A673 (cell line): ENCODE measurements around the gene AKAP6. TPM values are rescaled to one million over a fixed set of nuclear protein-coding genes. Genes with fewer than 3 reads are reported as not detected.

Source experiments
- BruUV-seq: library from RNA; stranded (reverse); fragments of 400-500 nt; replicated peaks from 2 replicates; lab custom pipeline; 2021; lab: Mats Ljungman, UMichigan
- CTCF ChIA-PET: fragments of 300-600 bp; sonication (Branson Sonifier 250); formaldehyde crosslinking; loops from one replicate; lab custom pipeline; 2022; ENCODE audit warnings: antibody characterized with exemption; lab: Charles Lee
- POLR2A ChIA-PET: fragments of 300-600 bp; sonication (Branson Sonifier 250); formaldehyde crosslinking; loops from one replicate; lab custom pipeline; 2022; ENCODE audit warnings: antibody characterized with exemption; ENCODE audit not compliant: low non-redundant PET; lab: Charles Lee
- DNase-seq: peaks from one replicate; pipeline ENCODE4 v3.0.0-alpha.2; 2015; ENCODE audit warnings: low spot score
- H3K27ac ChIP-seq: fragments of 200-600 bp; sonication (generic); 2 replicates; pipeline ENCODE4 v1.5.1; 2016; ENCODE audit warnings: mixed run types, low read depth, mild to moderate bottlenecking, mixed read lengths, antibody characterized with exemption, low read length; ENCODE audit not compliant: poor library complexity, severe bottlenecking
- H3K27me3 ChIP-seq: fragments of 200-600 bp; sonication (generic); replicated peaks from 2 replicates; pipeline ENCODE4 v1.6.1; 2017; ENCODE audit warnings: mixed run types, low read depth, mild to moderate bottlenecking, mixed read lengths, antibody characterized with exemption, low read length; ENCODE audit not compliant: insufficient read depth, poor library complexity
- H3K36me3 ChIP-seq: fragments of 200-600 bp; sonication (generic); 2 replicates; pipeline ENCODE4 v1.6.1; 2016; ENCODE audit warnings: mixed run types, mild to moderate bottlenecking, mixed read lengths, antibody characterized with exemption, low read length; ENCODE audit not compliant: insufficient read depth, poor library complexity, severe bottlenecking
- H3K4me1 ChIP-seq: fragments of 200-600 bp; sonication (generic); 2 replicates; pipeline ENCODE4 v1.6.1; 2017; ENCODE audit warnings: mixed run types, mild to moderate bottlenecking, mixed read lengths, antibody characterized with exemption, low read length; ENCODE audit not compliant: insufficient read depth, poor library complexity, severe bottlenecking
- H3K4me3 ChIP-seq: fragments of 200-600 bp; sonication (generic); 2 replicates; pipeline ENCODE4 v1.5.1; 2016; ENCODE audit warnings: low read depth, mixed run types, mild to moderate bottlenecking, mixed read lengths, low read length; ENCODE audit not compliant: poor library complexity, severe bottlenecking
- H3K9me3 ChIP-seq: fragments of 200-600 bp; sonication (generic); 2 replicates; pipeline ENCODE4 v1.6.1; 2016; ENCODE audit warnings: mixed run types, low read depth, mild to moderate bottlenecking, mixed read lengths, antibody characterized with exemption, low read length; ENCODE audit not compliant: poor library complexity, severe bottlenecking
- CTCF ChIP-seq: fragments of 300-800, 200-600 bp; sonication (generic); conservative IDR thresholded peaks from 2 replicates; pipeline ENCODE4 v1.5.1; 2017; ENCODE audit warnings: low read depth, mild to moderate bottlenecking, antibody characterized with exemption, low read length, moderate library complexity, mixed read lengths
- EZH2 ChIP-seq: fragments of 200-600 bp; sonication (generic); IDR thresholded peaks from 2 replicates; pipeline ENCODE4 v1.6.1; 2017; ENCODE audit warnings: borderline replicate concordance, low read depth, mild to moderate bottlenecking, mixed read lengths, antibody characterized with exemption, low read length; ENCODE audit not compliant: poor library complexity, severe bottlenecking
- intact Hi-C: fragments of 100-400 bp; cut with micrococcal nuclease; formaldehyde crosslinking; loops from one replicate; pipeline ENCODE4 v1.10.0; 2022; ENCODE audit not compliant: unreplicated experiment
- total RNA-seq: library from RNA; stranded (reverse); gene quantifications from 2 replicates; pipeline ENCODE4 v1.2.3, GENCODE V29; 2021

The AKAP6 gene
- total RNA-seq, 1 experiment from 2014 or later, result 0.73 TPM

- POLR2A ChIA-PET, result no interaction called here
These were observed 13.1 kb downstream of the AKAP6 start for GRCh38 chr14:32341947-32342846.

GRCh38 chr14:32342847-32343194 is 13.7 kb downstream of the AKAP6 start:
- TF ChIP-seq CTCF (no peak), EZH2 (no peak)
- H3K27ac ChIP-seq, result no peak overlapping the region
- H3K27me3 ChIP-seq, result no peaks in the 10 kb centered on the region
- intact Hi-C loops, result no loop called here
- H3K9me3 ChIP-seq, result no peaks in the 10 kb centered on the region
- H3K4me1 ChIP-seq, result no peaks in the 10 kb centered on the region
- no peaks in the 10 kb centered on the region for H3K36me3 ChIP-seq
- no TSS peak for BruUV-seq
- POLR2A ChIA-PET, result no interaction called here
- CTCF ChIA-PET, result no interaction called here
- no peak for DNase-seq
- H3K4me3 ChIP-seq, result no peak overlapping the region

More at GRCh38 chr14:32341947-32342846, 13.1 kb downstream of the AKAP6 start:
- no peaks in the 10 kb centered on the region for H3K36me3 ChIP-seq
- CTCF ChIA-PET, result no interaction called here
- no peak overlapping the region for H3K27ac ChIP-seq
- no peaks in the 10 kb centered on the region for H3K27me3 ChIP-seq
- H3K9me3 ChIP-seq, result no peaks in the 10 kb centered on the region
- no peaks in the 10 kb centered on the region for H3K4me1 ChIP-seq
- intact Hi-C loops, result no loop called here
- no peak for TF ChIP-seq EZH2
- TF ChIP-seq CTCF, result no peak
- no TSS peak for BruUV-seq
- no peak for DNase-seq
- no peak overlapping the region for H3K4me3 ChIP-seq

DNA sequence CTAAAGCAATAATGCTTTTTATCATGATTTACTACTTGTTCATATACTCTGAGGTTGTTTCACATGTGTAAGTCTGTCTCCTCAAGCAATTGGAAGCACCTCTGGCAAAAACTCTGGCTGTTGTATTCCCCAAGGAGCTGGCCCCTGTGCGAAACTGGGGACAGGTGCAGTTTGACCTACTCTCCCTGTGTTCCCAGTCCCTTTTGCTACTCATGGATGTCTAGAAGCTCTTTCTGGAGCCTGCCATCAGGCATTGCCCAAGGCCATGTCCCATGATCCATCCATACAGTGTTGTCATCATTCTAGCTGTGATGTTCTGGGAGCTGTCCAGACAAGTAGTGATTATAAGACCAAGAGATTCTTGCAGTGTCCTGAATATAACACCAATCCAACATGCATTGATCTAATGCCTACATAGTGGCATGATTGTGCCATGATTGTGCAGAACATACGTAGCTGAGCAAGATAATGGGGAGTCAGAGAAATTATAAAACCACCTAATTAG is 14.9 kb downstream of the AKAP6 start:
- no peaks in the 10 kb centered on the region for H3K9me3 ChIP-seq
- no peak overlapping the region for H3K27ac ChIP-seq
- no peak overlapping the region for H3K4me3 ChIP-seq
- H3K4me1 ChIP-seq, result no peaks in the 10 kb centered on the region
- H3K27me3 ChIP-seq, result no peaks in the 10 kb centered on the region
- no TSS peak for BruUV-seq
- no peaks in the 10 kb centered on the region for H3K36me3 ChIP-seq
- no peak for DNase-seq
- ChIA-PET CTCF (no interaction called here), POLR2A (no interaction called here)
- intact Hi-C loops, result no loop called here
- TF ChIP-seq CTCF, result no peak
- no peak for TF ChIP-seq EZH2
